GM13977 (cell line): ENCODE results near the gene MKNK2.

Source experiments
- DNase-seq: peaks from one replicate; pipeline ENCODE4 v3.0.0; 2012; ENCODE audit warnings: low spot score
- CTCF ChIP-seq: IDR thresholded peaks from 2 replicates; pipeline ENCODE4 v1.5.1; 2012; ENCODE audit warnings: mild to moderate bottlenecking, control low read depth; ENCODE audit not compliant: insufficient read depth; ENCODE audit errors: extremely low read depth, missing control alignments
- in situ Hi-C: fragments of 300-500 bp; cut with MboI; formaldehyde crosslinking; loops from one replicate; pipeline ENCODE4 v1.12.0; 2022; ENCODE audit warnings: low sequenced_read_pairs, low pct_unique_long_range_greater_than_20kb, mixed read lengths, inconsistent platforms; ENCODE audit not compliant: unreplicated experiment

Gene MKNK2

GRCh38 chr19:2033825-2034159, 17.3 kb downstream of the MKNK2 start:
- DNase-seq: no peak
- in situ Hi-C loops: no loop called here
- TF ChIP-seq CTCF: no peak

GRCh38 chr19:2033115-2033824, 17.8 kb downstream of the MKNK2 start:
- DNase-seq: no peak
- no peak for TF ChIP-seq CTCF
- in situ Hi-C loops: no loop called here

GRCh38 chr19:2032296-2032941, 18.6 kb downstream of the MKNK2 start:
- in situ Hi-C loops: no loop called here
- no peak for TF ChIP-seq CTCF
- no peak for DNase-seq

- TF ChIP-seq CTCF: no peak
- no peak for DNase-seq
- in situ Hi-C loops: no loop called here
Observed at GRCh38 chr19:2027361-2027760, 23.7 kb downstream of the MKNK2 start.

GRCh38 chr19:2026770-2027169, 24.3 kb downstream of the MKNK2 start:
- in situ Hi-C loops: no loop called here
- no peak for DNase-seq
- no peak for TF ChIP-seq CTCF

GRCh38 chr19:2022289-2022688, 28.8 kb downstream of the MKNK2 start:
- in situ Hi-C loops: no loop called here
- no peak for DNase-seq
- no peak for TF ChIP-seq CTCF
